Mesenchymal stem cell (in vitro differentiated cells and primary cell): ENCODE measurements around the gene SLAMF8.

ENCODE experiments used
- DNase-seq: peaks from one replicate; pipeline ENCODE4 v3.0.0-alpha.2; 2013
- H2AFZ ChIP-seq: one replicate; pipeline ENCODE4 v1.6.1; 2013; ENCODE audit warnings: low read depth, mild to moderate bottlenecking, control low read depth, inconsistent platforms, low read length, moderate library complexity
- H2AK5ac ChIP-seq: 2 replicates; pipeline ENCODE4 v1.6.1; 2013; ENCODE audit warnings: low read length, moderate library complexity, mild to moderate bottlenecking, inconsistent platforms; ENCODE audit not compliant: severe bottlenecking
- H2BK120ac ChIP-seq: one replicate; pipeline ENCODE4 v1.6.1; 2013; ENCODE audit warnings: low read depth, mild to moderate bottlenecking, inconsistent platforms, low read length, moderate library complexity
- H2BK12ac ChIP-seq, 2 experiments: one replicate each; pipeline ENCODE4 v1.6.1; 2013; ENCODE audit warnings: inconsistent platforms in 2 of 2, low read length in 2 of 2, mild to moderate bottlenecking in 2 of 2, moderate library complexity in 2 of 2, control low read depth in 1 of 2
- H2BK15ac ChIP-seq: one replicate; pipeline ENCODE4 v1.6.1; 2013; ENCODE audit warnings: mild to moderate bottlenecking, low read depth, inconsistent platforms; ENCODE audit not compliant: poor library complexity, severe bottlenecking
- H2BK5ac ChIP-seq: 2 replicates; pipeline ENCODE4 v1.6.1; 2013; ENCODE audit warnings: low read depth, mild to moderate bottlenecking, low read length, control low read depth, inconsistent platforms; ENCODE audit not compliant: poor library complexity, severe bottlenecking
- H3K14ac ChIP-seq, 2 experiments: one replicate each; pipeline ENCODE4 v1.6.1; 2013; ENCODE audit warnings: inconsistent platforms in 2 of 2, low read length in 2 of 2, control low read depth in 1 of 2, mild to moderate bottlenecking in 1 of 2, moderate library complexity in 1 of 2
- H3K18ac ChIP-seq, 2 experiments: one replicate each; pipeline ENCODE4 v1.6.1; 2013; ENCODE audit warnings: inconsistent platforms in 2 of 2, low read length in 2 of 2, control low read depth in 1 of 2, low read depth in 1 of 2, mild to moderate bottlenecking in 1 of 2
- H3K23ac ChIP-seq, 2 experiments: one replicate each; pipeline ENCODE4 v1.6.1; 2013; ENCODE audit warnings: inconsistent platforms in 2 of 2, low read length in 2 of 2, mild to moderate bottlenecking in 2 of 2, moderate library complexity in 2 of 2, control low read depth in 1 of 2
- H3K27ac ChIP-seq: 2 replicates; pipeline ENCODE4 v1.5.1; 2013; ENCODE audit warnings: mild to moderate bottlenecking, moderate library complexity, low read length, control low read depth, inconsistent platforms; ENCODE audit not compliant: poor library complexity, severe bottlenecking
- H3K27me3 ChIP-seq, 2 experiments: 2 replicates each; pipeline versions ENCODE4 v1.6.1 to v1.7.0; 2013; ENCODE audit warnings: low read length in 2 of 2, mild to moderate bottlenecking in 2 of 2, moderate library complexity in 2 of 2, control low read depth in 1 of 2, inconsistent platforms in 1 of 2; ENCODE audit not compliant: control insufficient read depth in 1 of 2, insufficient read depth in 1 of 2
- H3K36me3 ChIP-seq, 2 experiments: 2 replicates each; pipeline versions ENCODE4 v1.6.1 to v1.7.0; 2013; ENCODE audit warnings: low read length in 2 of 2, control low read depth in 1 of 2, inconsistent platforms in 1 of 2, low read depth in 1 of 2, mild to moderate bottlenecking in 1 of 2; ENCODE audit not compliant: insufficient read depth in 2 of 2, control insufficient read depth in 1 of 2
- H3K4ac ChIP-seq, 2 experiments: one replicate each; pipeline ENCODE4 v1.6.1; 2013; ENCODE audit warnings: inconsistent platforms in 2 of 2, low read length in 2 of 2, mild to moderate bottlenecking in 2 of 2, moderate library complexity in 2 of 2, control low read depth in 1 of 2, low read depth in 1 of 2
- H3K4me1 ChIP-seq: 2 replicates; pipeline ENCODE4 v1.6.1; 2013; ENCODE audit warnings: low read depth, low read length, control low read depth; ENCODE audit not compliant: control insufficient read depth, insufficient read depth
- H3K4me2 ChIP-seq: 2 replicates; pipeline ENCODE4 v1.6.1; 2013; ENCODE audit warnings: low read length, mild to moderate bottlenecking, inconsistent platforms; ENCODE audit not compliant: poor library complexity, severe bottlenecking
- H3K4me3 ChIP-seq, 2 experiments: 2 replicates each; pipeline versions ENCODE4 v1.5.1 to v1.7.0; 2013; ENCODE audit warnings: low read length in 2 of 2, mild to moderate bottlenecking in 2 of 2, control low read depth in 1 of 2, low read depth in 1 of 2; ENCODE audit not compliant: insufficient read depth in 1 of 2
- H3K79me1 ChIP-seq: replicated peaks from 2 replicates; pipeline ENCODE4 v1.6.1; 2013; ENCODE audit warnings: mild to moderate bottlenecking, control low read depth, low read length, inconsistent platforms; ENCODE audit not compliant: poor library complexity, severe bottlenecking
- H3K9ac ChIP-seq: 2 replicates; pipeline ENCODE4 v1.7.0; 2013; ENCODE audit warnings: mild to moderate bottlenecking, low read length, moderate library complexity
- H3K9me3 ChIP-seq: 2 replicates; pipeline ENCODE4 v1.7.0; 2013; ENCODE audit warnings: mild to moderate bottlenecking, low read length; ENCODE audit not compliant: control insufficient read depth
- H4K8ac ChIP-seq: one replicate; pipeline ENCODE4 v1.6.1; 2013; ENCODE audit warnings: inconsistent platforms, mild to moderate bottlenecking, low read length, moderate library complexity
- H4K91ac ChIP-seq: one replicate; pipeline ENCODE4 v1.6.1; 2013; ENCODE audit warnings: mild to moderate bottlenecking, low read length, inconsistent platforms
- WGBS: methylation state at CpG from one replicate; pipeline ENCODE4 v1.1.7; 2013; ENCODE audit warnings: mixed read lengths; 5-methylcytosine and 5-hydroxymethylcytosine counted together

Gene SLAMF8

GRCh38 chr1:159861218-159861617 is 34.5 kb downstream of the SLAMF8 start:
- Histone ChIP-seq H3K9me3 (no peaks in the 10 kb centered on the region), H3K18ac (no peak overlapping the region), H3K27ac (no peak overlapping the region), H2AFZ (no peak overlapping the region), H3K36me3 (peaks cover 0 to 10% of the 10 kb centered on the region in 2 experiments), H3K9ac (no peak overlapping the region), H3K23ac (no peak overlapping the region), H2BK5ac (no peak overlapping the region), H4K8ac (no peak overlapping the region), H3K14ac (no peak overlapping the region), H2AK5ac (no peak overlapping the region), H2BK120ac (no peak overlapping the region), H3K4ac (no peak overlapping the region), H2BK15ac (no peak overlapping the region), H4K91ac (no peak overlapping the region), H2BK12ac (no peak overlapping the region), H3K4me1 (peaks cover 12% of the 10 kb centered on the region), H3K4me3 (no peak overlapping the region), H3K27me3 (no peaks in the 10 kb centered on the region), H3K4me2 (no peak overlapping the region), H3K79me1 (no peaks in the 10 kb centered on the region)
- no peak for DNase-seq
- WGBS: 74% methylated on average over 7 of the region's 8 CpGs

DNA sequence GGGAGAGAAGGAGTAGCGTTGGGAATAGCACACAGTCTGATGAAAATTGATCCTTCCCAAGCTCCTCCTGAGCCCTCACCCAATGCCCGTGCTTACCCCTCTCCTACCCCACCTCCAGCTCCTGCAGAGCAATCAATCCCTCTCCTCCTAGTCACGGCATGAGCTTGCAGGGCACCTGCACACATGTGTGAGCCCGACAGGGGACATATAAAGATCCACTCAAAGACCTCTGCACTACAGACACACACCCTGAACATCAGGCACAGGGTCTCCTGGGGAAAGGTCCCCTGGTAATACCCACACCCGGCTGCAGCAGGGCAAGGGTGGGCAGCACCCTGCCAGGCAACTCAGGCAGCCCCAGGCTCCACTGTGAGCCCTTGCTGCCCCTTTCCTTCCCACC is 35.4 kb downstream of the SLAMF8 start:
- no peak overlapping the region for H2BK12ac ChIP-seq
- no peak overlapping the region for H2BK15ac ChIP-seq
- H3K9ac ChIP-seq: no peak overlapping the region
- H2BK120ac ChIP-seq: no peak overlapping the region
- H3K27me3 ChIP-seq: no peaks in the 10 kb centered on the region
- no peak overlapping the region for H2AFZ ChIP-seq
- H2BK5ac ChIP-seq: no peak overlapping the region
- H3K9me3 ChIP-seq: no peaks in the 10 kb centered on the region
- H4K8ac ChIP-seq: no peak overlapping the region
- DNase-seq: no peak
- H3K4me1 ChIP-seq: peaks cover 10% of the 10 kb centered on the region
- H3K18ac ChIP-seq: no peak overlapping the region
- no peaks in the 10 kb centered on the region for H3K79me1 ChIP-seq
- no peak overlapping the region for H3K27ac ChIP-seq
- no peak overlapping the region for H3K4me2 ChIP-seq
- H3K4me3 ChIP-seq: no peak overlapping the region
- H3K14ac ChIP-seq: no peak overlapping the region
- H2AK5ac ChIP-seq: no peak overlapping the region
- H3K36me3 ChIP-seq: peaks cover 0 to 10% of the 10 kb centered on the region in 2 experiments
- no peak overlapping the region for H4K91ac ChIP-seq
- WGBS: 92% methylated on average over 5 of the region's 5 CpGs
- no peak overlapping the region for H3K23ac ChIP-seq
- no peak overlapping the region for H3K4ac ChIP-seq

DNA sequence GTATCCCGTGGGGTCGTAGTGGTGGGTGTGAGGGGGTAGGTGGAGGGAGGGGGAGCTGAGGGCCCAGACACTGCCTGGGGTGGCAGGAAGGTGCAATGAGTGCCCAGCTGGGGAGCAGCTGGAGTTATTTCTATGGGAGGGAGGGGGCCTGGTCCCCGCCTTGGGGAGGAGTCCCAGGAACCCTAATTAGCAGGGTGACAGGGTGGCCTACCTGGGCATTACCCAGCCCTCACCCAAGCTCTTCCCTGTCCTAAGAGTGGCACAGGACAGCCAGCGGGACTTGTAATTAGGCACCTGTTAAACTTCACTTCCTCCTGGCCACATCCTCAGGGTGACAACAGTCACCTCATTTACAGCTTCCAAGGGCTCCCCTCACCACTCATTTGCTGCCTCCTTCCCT is 35.9 kb downstream of the SLAMF8 start, which contains the start of gene VSIG8:
TSS of gene VSIG8 (minus strand) at position 101 of the 400 bp plus-strand sequence. CDS start 136 bp downstream, outside the sequence.
- Histone ChIP-seq H3K4me2 (no peak within 1 kb of the TSS), H3K9ac (no peak within 1 kb of the TSS), H3K14ac (no peak within 1 kb of the TSS), H3K9me3 (no peaks in the 10 kb centered on the region), H3K18ac (no peak within 1 kb of the TSS), H3K23ac (no peak within 1 kb of the TSS), H2BK15ac (no peak within 1 kb of the TSS), H2AK5ac (no peak within 1 kb of the TSS), H3K36me3 (peaks cover 0 to 10% of the 10 kb centered on the region in 2 experiments), H3K27me3 (no peaks in the 10 kb centered on the region), H4K91ac (no peak within 1 kb of the TSS), H3K79me1 (no peaks in the 10 kb centered on the region), H4K8ac (no peak within 1 kb of the TSS), H3K27ac (no peak within 1 kb of the TSS), H2BK12ac (no peak within 1 kb of the TSS), H2BK5ac (no peak within 1 kb of the TSS), H3K4ac (no peak within 1 kb of the TSS), H3K4me1 (peaks cover 11% of the 10 kb centered on the region), H2AFZ (no peak within 1 kb of the TSS), H2BK120ac (no peak within 1 kb of the TSS), H3K4me3 (no peak within 1 kb of the TSS)
- DNase-seq: no peak
- 85% methylated on average over 3 of the region's 4 CpGs for WGBS

DNA sequence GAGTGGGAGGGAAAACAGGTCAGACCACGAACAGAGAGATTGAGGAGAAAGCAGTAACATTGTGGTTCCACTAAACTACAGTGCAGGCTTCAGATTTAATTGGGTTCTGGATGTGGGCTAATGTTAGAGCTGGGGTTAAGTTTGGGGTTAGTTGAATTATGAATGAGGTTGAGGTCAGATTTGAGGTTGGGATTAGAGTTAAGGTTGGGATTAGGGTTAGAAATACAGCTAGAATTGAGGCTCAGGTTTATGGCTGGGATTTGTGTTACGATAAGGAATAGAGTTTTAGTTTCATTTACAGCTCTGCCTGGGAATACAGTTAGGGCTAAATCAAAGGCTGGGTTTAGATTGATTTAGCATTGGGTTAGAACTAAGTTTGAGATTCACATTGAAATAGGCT is 37.6 kb downstream of the SLAMF8 start:
- Histone ChIP-seq H3K9ac (no peak overlapping the region), H3K14ac (no peak overlapping the region), H3K9me3 (no peaks in the 10 kb centered on the region), H3K27ac (no peak overlapping the region), H3K4me3 (no peak overlapping the region), H2BK15ac (no peak overlapping the region), H2BK120ac (no peak overlapping the region), H2AFZ (no peak overlapping the region), H3K18ac (no peak overlapping the region), H4K91ac (no peak overlapping the region), H3K36me3 (peaks cover 0 to 10% of the 10 kb centered on the region in 2 experiments), H3K23ac (no peak overlapping the region), H3K4me2 (no peak overlapping the region), H2BK12ac (no peak overlapping the region), H2AK5ac (no peak overlapping the region), H3K27me3 (no peaks in the 10 kb centered on the region), H2BK5ac (no peak overlapping the region), H3K4ac (no peak overlapping the region), H3K79me1 (no peaks in the 10 kb centered on the region), H3K4me1 (peaks cover 25% of the 10 kb centered on the region), H4K8ac (no peak overlapping the region)
- 94% methylated on average over 2 of the region's 2 CpGs for WGBS
- DNase-seq: no peak
